ENCODE measurements around the gene SPOCK1.

The SPOCK1 gene

GRCh38 chr5:137096149-137097103 lies 402.7 kb downstream of the SPOCK1 start:
- no peak for TF ChIP-seq CTCF (IDR thresholded peaks at IDR 0.05; ENCODE audit: control insufficient read depth, insufficient read depth, low read depth, low read length, missing control alignments)
- no peak for DNase-seq (ENCODE audit: low read depth)
- no peak overlapping the region for H3K4me3 ChIP-seq (ENCODE audit: control insufficient read depth, low read depth, low read length)

GRCh38 chr5:137095597-137095996 lies 403.5 kb downstream of the SPOCK1 start:
- TF ChIP-seq CTCF (IDR thresholded peaks at IDR 0.05; ENCODE audit: control insufficient read depth, insufficient read depth, low read depth, low read length, missing control alignments), result no peak
- H3K4me3 ChIP-seq (ENCODE audit: control insufficient read depth, low read depth, low read length), result no peak overlapping the region
- no peak for DNase-seq (ENCODE audit: low read depth)

GRCh38 chr5:137092831-137093230 lies 406.3 kb downstream of the SPOCK1 start:
- H3K4me3 ChIP-seq (ENCODE audit: control insufficient read depth, low read depth, low read length), result no peak overlapping the region
- no peak for DNase-seq (ENCODE audit: low read depth)
- no peak for TF ChIP-seq CTCF (IDR thresholded peaks at IDR 0.05; ENCODE audit: control insufficient read depth, insufficient read depth, low read depth, low read length, missing control alignments)

GRCh38 chr5:137091472-137091871 lies 407.7 kb downstream of the SPOCK1 start:
- no peak for DNase-seq (ENCODE audit: low read depth)
- TF ChIP-seq CTCF (IDR thresholded peaks at IDR 0.05; ENCODE audit: control insufficient read depth, insufficient read depth, low read depth, low read length, missing control alignments), result no peak
- H3K4me3 ChIP-seq (ENCODE audit: control insufficient read depth, low read depth, low read length), result no peak overlapping the region

GRCh38 chr5:137090721-137091120 lies 408.4 kb downstream of the SPOCK1 start:
- no peak for TF ChIP-seq CTCF (IDR thresholded peaks at IDR 0.05; ENCODE audit: control insufficient read depth, insufficient read depth, low read depth, low read length, missing control alignments)
- H3K4me3 ChIP-seq (ENCODE audit: control insufficient read depth, low read depth, low read length), result no peak overlapping the region
- DNase-seq (ENCODE audit: low read depth), result no peak

GRCh38 chr5:137090151-137090550 lies 409.0 kb downstream of the SPOCK1 start:
- no peak for TF ChIP-seq CTCF (IDR thresholded peaks at IDR 0.05; ENCODE audit: control insufficient read depth, insufficient read depth, low read depth, low read length, missing control alignments)
- H3K4me3 ChIP-seq (ENCODE audit: control insufficient read depth, low read depth, low read length), result no peak overlapping the region
- no peak for DNase-seq (ENCODE audit: low read depth)
